HG02870 (cell line): ENCODE measurements around the gene MRC2.

Experiments used
- ATAC-seq: cut with Tn5 transposase; IDR thresholded peaks from one replicate; pipeline ENCODE4 v1.9.1; 2021; ENCODE audit warnings: mild to moderate bottlenecking, moderate library complexity; ENCODE audit not compliant: unreplicated experiment

Gene MRC2

GRCh38 chr17:62658136-62658920 is 30.9 kb downstream of the MRC2 start:
- ATAC-seq: no peak

- ATAC-seq: no peak
Measured at GRCh38 chr17:62660629-62661118, 33.2 kb downstream of the MRC2 start.

- ATAC-seq: no peak
Measured at GRCh38 chr17:62661337-62661736, 33.9 kb downstream of the MRC2 start.

DNA sequence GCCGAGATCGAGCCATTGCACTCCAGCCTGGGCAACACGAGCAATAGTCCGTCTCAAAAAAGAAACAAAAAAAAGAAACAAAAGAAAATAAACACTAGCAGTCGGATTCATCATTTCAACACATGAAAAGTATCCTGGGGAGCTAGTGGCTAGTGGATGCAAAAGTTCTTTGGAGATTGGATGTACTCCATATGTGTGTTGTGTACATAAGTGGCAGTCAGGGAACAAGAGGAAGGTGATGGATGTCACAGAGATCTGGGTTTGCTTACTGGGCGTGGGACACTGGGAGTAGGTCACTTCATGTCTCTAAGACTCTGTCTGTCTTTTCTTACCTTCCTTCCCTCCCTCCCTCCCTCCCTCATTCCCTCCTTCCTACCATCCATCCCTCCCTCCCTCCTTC is 35.4 kb downstream of the MRC2 start:
- no peak for ATAC-seq

- ATAC-seq: no peak
Measured at GRCh38 chr17:62663304-62663703, 35.8 kb downstream of the MRC2 start.

- no peak for ATAC-seq
Measured at GRCh38 chr17:62664336-62665120, 37.1 kb downstream of the MRC2 start.

- no peak for ATAC-seq
Measured at GRCh38 chr17:62665599-62665998, 38.1 kb downstream of the MRC2 start.

- ATAC-seq: no peak
Measured at GRCh38 chr17:62666061-62666800, 38.8 kb downstream of the MRC2 start.

DNA sequence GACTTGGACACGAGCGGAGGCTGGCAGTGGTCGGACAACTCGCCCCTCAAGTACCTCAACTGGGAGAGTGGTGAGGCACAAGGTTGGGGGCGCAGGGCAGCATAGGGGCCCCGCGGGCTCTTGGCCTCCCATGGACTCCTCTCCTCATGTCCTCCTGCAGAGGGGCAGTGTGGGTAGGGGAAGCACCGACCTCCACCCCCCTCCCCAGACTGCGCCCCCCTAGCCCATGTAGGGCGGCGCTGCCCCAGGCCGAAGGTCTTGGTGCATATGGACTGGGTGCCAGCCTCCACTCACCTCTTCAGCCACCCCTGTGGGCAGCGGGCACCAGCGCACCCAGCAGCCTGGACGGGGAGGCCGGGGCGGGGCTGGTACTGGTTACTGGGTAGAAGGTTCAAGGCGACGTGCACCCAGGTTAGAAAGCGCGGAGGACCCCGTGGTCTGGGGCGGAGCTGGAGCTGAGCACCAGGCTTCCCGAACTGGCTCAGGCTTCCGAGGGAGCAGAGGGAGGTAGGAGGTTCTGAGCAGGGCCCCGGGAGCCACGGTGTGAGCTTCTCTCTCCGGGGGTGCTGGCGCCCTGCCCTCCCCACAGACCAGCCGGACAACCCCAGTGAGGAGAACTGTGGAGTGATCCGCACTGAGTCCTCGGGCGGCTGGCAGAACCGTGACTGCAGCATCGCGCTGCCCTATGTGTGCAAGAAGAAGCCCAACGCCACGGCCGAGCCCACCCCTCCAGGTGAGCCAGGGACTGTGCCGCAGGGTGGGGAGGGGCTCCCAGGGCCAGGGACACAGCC is 39.5 kb downstream of the MRC2 start:
- ATAC-seq: no peak

- no peak for ATAC-seq
Measured at GRCh38 chr17:62668091-62668804, 40.8 kb downstream of the MRC2 start.

DNA sequence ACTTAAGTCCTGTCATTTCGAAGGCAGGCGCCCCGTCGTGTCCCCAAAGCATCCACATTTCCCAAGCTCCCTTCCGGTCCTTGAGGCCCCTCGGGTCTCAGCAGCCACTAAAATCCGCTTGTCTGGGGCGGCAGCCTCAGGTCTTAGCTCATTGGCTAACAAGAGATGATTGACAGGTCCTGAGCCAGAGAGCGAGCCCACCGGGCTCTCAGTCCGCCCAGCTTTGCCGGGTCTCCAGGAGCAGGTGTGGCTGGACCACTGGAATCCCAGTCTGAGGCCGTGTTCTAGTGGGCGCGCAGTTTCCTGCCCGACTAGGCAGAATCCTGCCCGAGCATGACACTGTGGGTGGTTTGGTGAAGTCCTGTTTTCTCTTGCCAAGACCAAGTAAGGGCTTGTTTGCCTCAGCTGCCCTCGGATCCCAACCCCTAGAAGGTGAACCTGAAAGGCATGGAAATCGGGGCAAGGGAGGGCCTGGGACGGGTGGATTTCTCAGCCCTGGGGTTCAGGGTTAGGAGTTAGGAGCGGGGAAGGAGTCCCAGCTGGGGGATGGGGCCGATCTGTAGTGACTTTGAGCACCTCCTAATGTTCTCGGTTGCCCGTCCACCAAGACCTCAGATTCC is 42.8 kb downstream of the MRC2 start:
- no peak for ATAC-seq

DNA sequence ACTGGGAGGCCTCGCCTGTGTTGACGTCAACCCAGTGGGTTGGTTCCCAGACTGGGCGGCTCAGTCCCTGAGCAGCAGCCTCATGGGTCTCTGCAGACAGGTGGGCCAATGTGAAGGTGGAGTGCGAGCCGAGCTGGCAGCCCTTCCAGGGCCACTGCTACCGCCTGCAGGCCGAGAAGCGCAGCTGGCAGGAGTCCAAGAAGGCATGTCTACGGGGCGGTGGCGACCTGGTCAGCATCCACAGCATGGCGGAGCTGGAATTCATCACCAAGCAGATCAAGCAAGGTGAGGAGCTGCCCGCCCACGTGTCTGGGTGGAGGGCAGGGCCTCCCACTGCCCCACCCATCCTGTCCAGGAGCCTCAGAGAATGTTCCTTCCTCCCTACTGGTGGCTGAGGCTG is 44.1 kb downstream of the MRC2 start:
- ATAC-seq: no peak

GRCh38 chr17:62672957-62673356 is 45.5 kb downstream of the MRC2 start:
- ATAC-seq: no peak

- ATAC-seq: no peak
Measured at GRCh38 chr17:62673614-62674362, 46.3 kb downstream of the MRC2 start.

- ATAC-seq: no peak
Measured at GRCh38 chr17:62674363-62674739, 46.9 kb downstream of the MRC2 start.

DNA sequence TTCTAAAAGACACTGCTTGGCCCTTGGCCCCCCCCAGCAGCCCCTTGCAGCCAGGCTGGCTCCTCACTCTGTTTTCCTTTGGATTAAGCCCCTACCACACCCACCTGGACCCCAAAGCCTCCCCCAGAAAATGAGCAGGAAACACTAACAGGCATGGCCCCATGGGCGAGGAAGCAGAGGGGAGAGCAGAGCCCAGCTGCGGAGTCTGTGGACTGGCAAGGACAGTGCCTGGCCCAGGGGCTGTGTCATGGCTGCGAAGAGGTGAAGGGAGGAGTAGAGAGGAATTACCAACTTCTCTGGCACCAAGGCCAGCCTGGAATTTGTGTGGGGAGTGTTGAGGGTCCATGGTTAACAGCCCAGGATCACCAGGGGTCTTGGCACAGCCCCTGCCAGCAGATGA is 47.4 kb downstream of the MRC2 start:
- no peak for ATAC-seq

- no peak for ATAC-seq
Measured at GRCh38 chr17:62675260-62675659, 47.8 kb downstream of the MRC2 start.

GRCh38 chr17:62675701-62676100 is 48.2 kb downstream of the MRC2 start:
- ATAC-seq: no peak
